Measurements from ENCODE around the gene PRPS1L1.

The PRPS1L1 gene

DNA sequence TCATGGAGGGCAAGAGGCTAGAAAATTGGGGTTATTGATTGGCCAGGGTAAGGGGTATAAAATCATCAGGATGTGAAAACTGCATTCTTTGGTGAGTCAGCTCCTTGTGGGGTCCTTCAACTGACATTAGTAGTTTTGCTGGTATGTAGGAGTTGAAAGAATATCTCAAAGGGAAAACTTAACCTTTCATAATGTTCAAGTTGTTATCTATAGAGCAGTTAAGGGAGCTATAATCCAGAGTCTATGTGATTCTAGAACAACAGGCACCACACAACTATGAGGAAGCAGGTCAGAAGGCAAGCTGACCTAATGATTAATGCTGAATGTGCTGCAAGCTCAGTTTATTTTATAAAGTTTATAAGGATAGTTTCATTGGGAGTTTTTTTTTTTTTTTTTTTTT, 13.7 kb downstream of the PRPS1L1 start:
- no peak for DNase-seq (ENCODE audit: low read depth)

DNA sequence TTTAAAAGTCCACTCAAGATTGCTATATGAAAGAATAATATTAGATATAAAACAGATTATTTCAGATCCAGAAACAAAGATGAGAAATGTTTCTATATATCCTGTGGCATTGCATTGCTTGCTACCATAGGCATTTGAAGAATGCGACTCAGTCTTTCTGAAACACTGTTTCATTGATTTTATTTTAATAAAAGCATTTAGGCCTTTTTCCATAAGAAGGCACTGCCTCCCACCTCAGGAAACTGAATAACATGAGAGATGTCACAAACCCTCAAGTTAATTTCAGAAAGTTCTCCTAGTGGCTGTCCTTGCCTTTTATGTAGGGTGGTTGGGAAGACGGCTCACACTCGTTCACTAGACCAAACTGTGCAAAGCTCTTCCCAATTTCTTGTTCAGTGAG, 23.3 kb downstream of the PRPS1L1 start:
- no peak for DNase-seq (ENCODE audit: low read depth)

DNA sequence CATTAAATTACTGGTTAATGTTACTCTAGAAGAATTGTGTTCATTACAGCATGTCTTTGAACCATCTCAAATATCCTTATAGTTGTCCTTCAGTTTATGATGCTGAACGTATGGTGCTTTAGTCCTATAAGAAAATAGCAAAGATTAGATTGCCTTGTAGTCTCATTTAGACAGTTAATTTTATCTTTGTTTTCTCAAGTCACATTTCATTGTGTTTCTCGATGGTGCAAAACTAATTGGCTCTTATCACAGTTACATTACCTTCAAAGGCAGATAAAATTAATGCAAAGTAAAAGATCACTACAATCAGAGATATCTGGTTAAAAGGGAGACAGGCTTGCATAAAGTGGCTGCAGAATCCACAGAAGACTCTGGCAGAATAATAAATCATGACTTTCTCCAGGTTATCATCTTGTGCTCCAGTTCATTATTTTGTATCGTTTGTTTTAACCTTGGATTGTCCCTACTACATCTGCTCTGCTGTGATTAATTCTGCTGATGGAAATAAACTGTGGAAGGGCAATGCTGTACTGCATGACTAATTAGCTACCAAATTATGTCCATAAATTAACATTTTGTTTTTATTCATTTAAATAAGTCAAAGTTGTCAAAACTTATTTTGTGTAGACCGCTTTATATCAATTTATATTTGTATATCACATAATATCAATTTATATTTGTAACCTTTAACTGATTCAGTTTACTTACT, 24.2 kb downstream of the PRPS1L1 start:
- DNase-seq (ENCODE audit: low read depth) = no peak

DNA sequence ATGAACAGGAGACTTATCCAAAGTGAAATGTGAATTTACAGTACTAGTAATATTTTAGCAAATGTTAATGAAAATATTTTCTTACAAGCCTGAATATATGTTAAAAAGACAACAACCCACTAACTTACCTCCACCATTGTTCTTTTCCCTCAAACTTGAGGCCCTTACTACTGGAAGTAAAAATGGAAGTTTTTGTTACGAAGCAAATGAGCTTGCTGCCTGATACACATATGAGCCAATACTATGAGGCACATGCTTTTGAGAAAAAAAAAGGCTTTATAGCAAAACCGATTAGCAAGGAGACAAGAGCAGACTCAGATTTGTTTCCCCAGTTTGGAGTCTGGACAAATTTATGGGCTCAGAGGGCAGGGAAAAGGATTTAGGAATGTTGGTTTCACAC, 29.0 kb downstream of the PRPS1L1 start:
- DNase-seq (ENCODE audit: low read depth) = no peak

DNA sequence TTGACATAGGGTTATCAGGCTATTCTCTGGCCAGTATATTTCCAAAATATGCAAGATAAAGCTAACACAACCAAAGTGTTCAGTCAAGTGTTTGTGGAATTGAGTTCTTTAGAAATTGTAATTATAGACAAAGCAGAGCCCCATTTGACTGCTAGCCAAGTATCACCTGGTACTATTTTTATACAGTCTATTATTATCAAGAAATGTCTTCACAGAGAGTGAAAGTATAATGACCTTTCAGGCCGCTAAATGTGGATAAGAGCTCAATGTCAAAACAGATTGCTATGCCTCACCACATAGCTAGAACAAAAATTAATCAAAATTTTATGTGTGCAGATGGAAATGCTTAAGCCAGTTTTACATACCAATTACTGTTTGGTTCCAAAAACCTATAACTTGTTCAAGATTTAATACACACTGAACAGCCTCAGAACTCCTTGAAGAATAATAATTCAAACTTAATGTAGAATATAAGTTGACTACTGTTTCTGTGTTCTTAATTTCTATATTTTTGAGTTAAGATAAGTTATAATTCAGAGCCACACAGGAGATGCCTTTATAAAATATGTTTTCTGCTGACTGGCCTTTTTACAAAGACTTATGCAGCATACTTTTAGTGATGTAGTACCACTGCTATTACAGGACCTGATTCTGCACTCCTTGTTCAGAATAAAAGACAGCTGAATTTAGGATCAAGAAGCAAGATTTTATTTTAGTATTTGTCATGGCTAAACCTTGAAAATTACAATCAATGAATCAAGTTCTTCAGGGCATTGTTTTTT, 31.0 kb downstream of the PRPS1L1 start:
- no peak for DNase-seq (ENCODE audit: low read depth)

DNA sequence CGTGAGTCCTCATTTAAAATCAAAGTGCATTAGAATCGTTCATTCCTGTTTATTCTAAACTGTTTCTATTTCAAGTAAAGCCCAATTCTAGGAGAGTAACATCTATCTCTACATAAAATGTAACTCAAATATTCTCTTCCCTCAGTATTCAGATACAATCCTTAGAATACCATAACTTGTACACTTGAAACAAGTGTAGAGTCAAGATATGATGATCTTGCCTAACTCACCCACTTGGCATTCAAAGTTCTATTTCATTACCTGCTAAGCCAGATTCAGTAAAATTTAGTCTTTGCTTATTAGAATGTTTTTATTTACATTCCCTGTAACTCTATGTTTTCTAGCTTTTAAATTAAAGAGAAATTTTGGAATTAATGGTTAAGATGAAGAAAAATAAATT, 31.6 kb downstream of the PRPS1L1 start:
- DNase-seq (ENCODE audit: low read depth) = no peak

DNA sequence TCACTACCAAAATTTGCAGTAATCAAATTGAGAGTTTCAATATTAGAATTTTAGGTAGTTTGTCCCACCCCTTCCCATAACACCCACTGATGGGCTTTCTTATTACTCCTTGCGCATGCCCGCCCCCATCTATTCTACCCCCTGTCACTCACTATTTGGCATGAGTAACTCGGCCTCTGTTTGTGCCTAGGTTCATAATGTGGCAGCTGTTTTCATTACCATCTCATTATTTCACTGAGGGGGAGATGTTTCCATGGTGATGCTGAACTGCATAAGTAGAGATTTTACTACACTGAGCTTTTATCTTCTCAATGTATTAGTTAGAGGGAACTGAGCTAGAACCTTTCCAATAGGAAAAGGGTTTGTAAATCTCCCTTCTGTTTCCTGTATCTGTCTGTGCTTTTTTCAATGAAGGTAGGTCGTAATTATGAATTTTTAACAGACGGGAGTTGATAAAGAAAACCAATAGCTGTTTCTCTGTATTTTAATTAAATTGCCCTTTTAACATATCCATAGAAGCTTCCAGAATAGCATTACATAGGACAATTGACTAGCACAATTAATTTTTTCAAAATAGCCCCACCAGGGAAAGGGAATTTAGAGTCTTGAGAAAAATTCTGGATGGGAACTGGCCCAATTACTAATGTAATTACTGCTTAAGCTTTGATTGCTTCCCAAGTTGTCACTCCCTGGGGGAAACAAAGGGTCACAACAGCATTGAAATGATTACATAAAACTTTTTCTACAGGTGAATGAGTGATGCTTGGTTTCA, 33.4 kb downstream of the PRPS1L1 start:
- no peak for DNase-seq (ENCODE audit: low read depth)

DNA sequence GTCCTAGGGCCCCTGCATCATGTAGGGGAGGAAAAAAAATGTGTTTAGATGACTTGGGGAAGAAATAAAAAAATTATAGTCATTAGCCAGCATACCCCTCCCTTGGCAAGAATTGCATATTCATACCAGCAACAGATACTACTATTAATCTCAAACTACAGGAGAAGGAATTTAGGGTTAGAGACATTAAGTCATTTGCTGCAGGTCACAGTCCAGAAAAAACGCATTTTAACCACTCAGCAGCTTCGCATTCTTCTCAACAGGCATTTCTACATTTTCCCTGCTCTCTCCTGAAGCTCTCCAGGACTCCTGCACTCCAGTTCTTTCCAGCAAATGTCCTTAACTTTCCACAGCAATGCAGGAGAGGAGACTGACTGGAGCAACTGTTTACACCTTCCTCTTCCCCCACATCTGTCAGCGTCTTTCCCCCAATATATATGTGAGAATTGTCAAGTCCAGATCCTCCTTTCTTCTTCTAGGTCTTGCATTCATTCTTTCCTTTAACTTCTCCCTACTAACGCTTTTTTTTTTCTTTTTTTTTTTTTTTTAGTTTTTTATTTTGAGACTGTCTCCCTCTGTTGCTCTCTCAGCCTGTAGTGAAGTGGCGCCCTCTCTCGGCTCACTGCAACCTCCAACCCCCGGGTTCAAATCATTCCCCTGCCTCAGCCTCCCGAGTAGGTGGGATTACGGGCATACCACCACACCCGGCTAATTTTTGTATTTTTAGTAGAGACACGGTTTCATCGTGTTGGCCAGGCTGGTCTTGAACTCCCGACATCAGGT, 35.6 kb downstream of the PRPS1L1 start:
- no peak for DNase-seq (ENCODE audit: low read depth)

DNA sequence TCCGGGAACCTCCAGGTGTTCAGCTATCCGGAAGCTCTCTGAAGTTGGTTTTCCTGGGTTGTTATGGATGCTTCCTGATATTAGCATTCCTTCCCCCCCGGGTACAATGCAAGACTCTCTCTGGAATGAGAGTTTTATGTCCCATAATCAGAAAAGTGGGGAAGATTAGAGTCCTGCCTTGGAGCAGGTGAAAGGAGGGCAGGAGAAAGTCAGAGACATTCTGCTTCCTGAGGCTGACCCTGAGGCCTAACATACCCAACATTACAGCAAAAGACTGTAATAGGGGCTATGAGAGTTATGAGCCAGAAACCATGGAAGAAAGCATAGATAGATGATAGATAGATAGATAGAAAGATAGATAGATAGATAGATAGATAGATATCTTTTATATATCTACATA, 36.9 kb downstream of the PRPS1L1 start:
- DNase-seq (ENCODE audit: low read depth) = no peak

DNA sequence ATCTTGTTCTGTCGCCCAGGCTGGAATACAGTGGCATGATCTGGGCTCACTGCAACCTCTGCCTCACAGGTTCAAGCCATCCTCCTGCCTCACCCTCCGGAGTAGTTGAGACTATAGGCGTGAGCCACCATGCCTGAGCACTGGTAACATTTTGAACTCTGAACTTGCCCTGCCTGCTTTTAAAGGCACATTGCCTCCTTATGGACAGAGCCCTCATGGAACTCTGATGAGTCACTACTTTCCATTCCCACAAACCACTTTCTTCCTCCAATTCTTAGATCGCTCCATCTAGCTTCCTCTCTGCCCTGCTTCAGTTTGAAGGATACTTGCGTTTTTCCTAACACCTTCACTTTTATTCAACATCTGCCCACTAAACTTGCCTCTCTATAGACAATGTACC, 38.1 kb downstream of the PRPS1L1 start:
- DNase-seq (ENCODE audit: low read depth) = no peak

DNA sequence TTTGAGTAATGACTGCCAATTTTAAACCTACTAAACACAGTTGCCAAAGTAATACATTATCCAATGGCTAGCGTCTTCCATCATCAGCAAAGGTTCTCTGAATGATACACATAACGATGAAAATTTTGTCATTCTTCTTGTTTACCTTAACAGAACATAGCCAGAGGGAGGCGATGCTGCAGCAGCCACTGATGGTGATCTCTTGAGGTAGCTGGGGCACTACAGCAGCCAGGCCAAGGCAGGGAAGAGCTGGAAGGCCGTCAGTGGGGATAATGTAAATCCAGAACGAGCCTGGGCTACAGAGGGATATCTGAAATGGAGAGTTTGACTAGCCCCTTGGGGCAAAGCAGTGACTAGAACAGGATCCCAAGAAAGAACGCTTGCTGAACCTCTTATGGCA, 38.8 kb downstream of the PRPS1L1 start:
- DNase-seq (ENCODE audit: low read depth) = no peak

DNA sequence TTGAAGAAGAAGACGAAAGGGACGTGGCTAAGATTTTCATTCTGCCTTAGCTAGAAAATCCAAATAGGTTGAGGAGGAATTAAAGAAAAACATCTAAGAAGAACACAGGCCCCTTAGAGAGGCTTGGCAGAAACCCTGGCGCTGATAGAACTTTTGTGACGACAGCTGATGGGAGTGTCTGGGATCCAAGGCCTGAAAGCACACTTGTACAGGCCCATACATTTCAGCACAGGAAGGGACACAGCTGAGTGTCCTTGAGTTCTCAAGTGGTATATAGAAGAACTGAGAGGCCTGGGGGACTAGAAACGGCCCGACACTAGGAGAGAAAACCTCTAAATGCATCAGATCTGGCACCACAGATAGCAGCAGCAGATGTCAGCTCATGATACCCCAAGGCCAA, 39.5 kb downstream of the PRPS1L1 start:
- DNase-seq (ENCODE audit: low read depth) = no peak

DNA sequence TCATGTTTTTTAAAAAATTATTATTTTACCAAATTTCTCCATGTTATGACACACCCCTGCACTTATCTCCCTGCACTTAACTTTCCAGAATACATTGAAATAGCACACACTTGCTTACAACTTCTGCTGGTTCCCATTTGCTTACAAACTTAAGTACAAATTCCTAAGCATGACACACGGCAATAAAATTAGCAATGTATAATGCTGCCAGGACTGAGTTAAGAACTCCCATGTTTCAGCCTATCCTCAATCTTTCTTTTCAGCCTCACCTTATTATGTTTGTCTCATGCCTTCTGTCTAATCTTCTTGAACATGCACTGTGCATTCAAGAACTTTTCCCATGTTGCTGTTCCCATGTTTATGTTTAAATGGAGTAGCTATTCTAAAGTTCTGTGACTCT, 40.8 kb downstream of the PRPS1L1 start:
- DNase-seq (ENCODE audit: low read depth) = no peak

DNA sequence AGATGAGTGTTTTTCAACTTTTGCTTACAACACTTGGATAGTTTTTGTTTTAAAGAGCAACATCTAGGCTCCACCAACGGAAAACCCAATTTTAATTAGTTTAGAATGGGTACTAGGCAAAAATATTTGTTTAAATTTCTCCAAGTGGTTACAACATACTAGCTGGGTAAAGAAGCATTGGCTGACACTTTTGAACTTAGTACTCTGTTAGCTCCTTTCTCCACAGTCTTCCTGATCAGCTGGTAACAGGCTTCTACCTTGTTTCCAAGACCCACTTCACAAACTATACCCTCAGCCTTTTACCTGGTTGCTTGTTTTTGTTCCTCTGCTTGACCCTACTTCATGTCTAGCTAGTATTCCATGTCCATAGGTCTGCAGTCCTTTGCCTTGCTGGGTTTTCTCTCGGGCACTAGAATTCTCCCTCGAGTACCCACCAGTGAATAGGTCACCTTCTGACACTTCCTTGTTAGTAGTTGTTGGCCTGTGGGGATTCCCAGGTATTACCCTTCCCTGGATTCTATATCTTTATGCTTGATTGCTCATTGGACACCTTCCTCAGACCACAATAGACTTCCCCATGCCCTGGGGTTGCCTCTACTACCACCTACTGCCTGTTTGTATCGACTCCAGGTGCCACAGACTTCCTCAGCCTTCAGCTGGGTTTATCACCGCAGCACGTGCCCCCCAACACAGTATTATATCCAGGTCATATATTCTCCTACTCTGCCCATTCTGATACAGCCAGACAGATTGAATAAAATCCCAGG, 42.0 kb downstream of the PRPS1L1 start:
- DNase-seq (ENCODE audit: low read depth) = no peak

DNA sequence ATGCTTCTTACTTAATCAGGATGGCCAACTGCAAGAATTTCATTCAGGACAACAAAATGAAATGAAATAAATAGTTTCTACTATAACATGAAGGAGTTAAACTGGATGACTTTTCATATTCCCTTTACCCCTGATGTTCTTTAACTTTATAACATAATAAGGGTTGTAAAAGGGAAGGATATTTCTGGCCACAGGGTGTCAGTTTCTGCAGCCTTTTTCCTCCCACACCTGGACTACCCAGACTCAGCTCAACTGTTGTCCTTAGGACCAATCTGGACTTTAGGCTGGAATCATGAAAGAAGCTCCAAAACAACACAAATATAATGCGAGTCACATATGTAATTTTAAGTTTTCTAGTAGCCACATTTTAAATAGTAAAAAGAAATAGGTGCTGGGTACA, 43.4 kb downstream of the PRPS1L1 start:
- no peak for DNase-seq (ENCODE audit: low read depth)

DNA sequence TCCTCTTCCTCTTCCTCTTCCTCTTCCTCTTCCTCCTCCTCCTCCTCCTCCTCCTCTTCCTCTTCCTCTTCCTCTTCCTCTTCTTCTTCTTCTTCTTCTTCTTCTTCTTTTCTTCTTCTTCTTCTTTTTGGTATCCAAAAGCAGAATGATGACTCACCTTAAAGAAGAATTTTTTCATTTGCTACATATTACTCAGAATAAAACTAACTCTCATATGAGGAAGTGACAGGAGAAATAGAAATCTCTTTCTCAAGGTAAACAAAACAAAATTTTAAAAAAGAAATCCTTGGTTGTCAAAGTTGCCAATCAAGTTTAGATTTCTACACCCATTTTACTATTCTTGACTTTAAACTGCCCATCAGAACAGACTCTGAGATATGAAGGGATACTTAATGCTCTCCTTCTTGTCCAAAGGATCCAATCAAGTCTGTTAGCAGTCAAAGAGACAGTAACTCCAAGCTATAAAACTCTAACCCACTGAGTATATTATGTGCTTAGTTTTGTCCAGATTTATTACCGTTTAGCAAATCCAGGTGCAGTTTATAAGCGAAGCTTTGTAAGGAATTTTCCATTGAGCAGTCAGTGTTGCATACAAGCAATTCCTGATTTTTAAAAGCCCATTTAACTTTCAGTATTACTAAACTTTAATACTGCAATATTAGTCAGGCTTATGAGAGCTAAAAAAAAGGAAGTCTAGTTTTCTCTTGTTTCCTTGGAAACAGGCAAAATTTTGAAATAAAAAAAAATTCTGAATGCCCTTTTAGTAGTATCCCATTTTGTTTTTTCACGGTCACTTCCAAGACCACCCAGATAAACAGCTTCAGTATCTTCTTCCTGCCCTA, 44.2 kb downstream of the PRPS1L1 start:
- DNase-seq (ENCODE audit: low read depth) = no peak

DNA sequence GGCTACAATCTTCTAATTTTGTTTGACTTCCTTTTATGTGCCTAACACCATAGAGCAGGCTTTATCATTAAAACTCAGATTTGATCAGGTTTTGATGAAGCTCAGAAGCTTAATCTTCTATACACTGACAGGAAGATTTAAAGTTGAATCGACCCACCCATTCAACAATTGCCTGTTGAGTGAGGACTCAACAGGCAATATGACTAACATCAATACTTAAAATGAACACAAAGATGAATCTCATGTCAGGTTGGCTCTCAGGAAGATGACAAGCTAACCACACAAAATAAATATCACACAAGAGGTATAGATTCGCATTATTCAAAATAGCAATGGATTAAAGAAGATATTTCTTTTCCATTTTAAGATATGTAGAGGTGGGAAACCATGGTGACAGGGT, 50.7 kb downstream of the PRPS1L1 start:
- DNase-seq (ENCODE audit: low read depth) = no peak

Measured in stimulated activated CD8-positive, alpha-beta memory T cell treated with anti-CD3 and anti-CD28 coated beads, Interleukin-12 subunit alpha, Interleukin-12 subunit beta, amount 100 ng/mL, for 4 hours (primary cell).